SK-N-SH (cell line): ENCODE measurements around the gene ZNF735.

Source experiments
- EP300 ChIP-seq, 2 experiments: IDR thresholded peaks; 2 replicates each; pipeline versions ENCODE4 v1.4.0 to v1.6.1; 2012; ENCODE audit warnings: borderline replicate concordance in 1 of 2, low read depth in 1 of 2, low read length in 1 of 2
- MEF2A ChIP-seq: IDR thresholded peaks from 2 replicates; pipeline ENCODE4 v1.4.0; 2012; ENCODE audit warnings: low read depth, borderline replicate concordance
- RAD21 ChIP-seq: IDR thresholded peaks from 2 replicates; pipeline ENCODE4 v1.6.1; 2012; ENCODE audit warnings: mild to moderate bottlenecking, low read length
- REST ChIP-seq: IDR thresholded peaks from 2 replicates; pipeline ENCODE4 v1.6.1; 2012; ENCODE audit warnings: mild to moderate bottlenecking, low read depth, low read length, moderate library complexity
- TF ChIP-seq, protein P1 (sequence below): fragments of 200-600 bp; sonication (generic); IDR thresholded peaks from 2 replicates; pipeline ENCODE4 v1.6.1; 2017; ENCODE audit warnings: antibody characterized with exemption, mild to moderate bottlenecking, moderate library complexity

DNA sequence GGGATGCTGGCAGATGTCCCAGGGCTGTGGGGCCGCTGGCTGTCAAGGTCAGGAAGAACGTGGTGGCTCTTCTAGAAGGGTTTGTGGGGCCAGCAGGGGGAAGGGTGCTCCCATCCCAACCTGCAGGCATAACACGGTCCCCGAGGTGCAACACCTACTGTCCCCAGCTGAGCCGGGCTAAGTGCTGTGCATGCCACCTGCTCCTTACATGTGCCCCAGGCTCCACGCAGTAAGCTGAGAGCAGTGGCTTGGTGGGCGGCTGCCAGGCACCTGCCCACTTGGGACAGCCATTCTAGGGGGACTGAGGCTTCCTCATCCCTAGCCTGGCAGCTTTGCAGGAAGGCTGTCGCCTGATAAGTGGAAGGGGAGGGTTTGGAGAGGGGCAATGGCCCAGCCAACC is 14.2 kb upstream of the ZNF735 start:
- no peak for TF ChIP-seq REST
- TF ChIP-seq, protein P1, sequence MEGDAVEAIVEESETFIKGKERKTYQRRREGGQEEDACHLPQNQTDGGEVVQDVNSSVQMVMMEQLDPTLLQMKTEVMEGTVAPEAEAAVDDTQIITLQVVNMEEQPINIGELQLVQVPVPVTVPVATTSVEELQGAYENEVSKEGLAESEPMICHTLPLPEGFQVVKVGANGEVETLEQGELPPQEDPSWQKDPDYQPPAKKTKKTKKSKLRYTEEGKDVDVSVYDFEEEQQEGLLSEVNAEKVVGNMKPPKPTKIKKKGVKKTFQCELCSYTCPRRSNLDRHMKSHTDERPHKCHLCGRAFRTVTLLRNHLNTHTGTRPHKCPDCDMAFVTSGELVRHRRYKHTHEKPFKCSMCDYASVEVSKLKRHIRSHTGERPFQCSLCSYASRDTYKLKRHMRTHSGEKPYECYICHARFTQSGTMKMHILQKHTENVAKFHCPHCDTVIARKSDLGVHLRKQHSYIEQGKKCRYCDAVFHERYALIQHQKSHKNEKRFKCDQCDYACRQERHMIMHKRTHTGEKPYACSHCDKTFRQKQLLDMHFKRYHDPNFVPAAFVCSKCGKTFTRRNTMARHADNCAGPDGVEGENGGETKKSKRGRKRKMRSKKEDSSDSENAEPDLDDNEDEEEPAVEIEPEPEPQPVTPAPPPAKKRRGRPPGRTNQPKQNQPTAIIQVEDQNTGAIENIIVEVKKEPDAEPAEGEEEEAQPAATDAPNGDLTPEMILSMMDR: no peak
- no peak for TF ChIP-seq MEF2A
- no peak for TF ChIP-seq RAD21
- TF ChIP-seq EP300 (IDR thresholded peaks at IDR 0.05; ENCODE audit: borderline replicate concordance in 1 of 2, low read depth in 1 of 2, low read length in 1 of 2): no peak
